ENCODE results near the gene FGGY.

FGGY gene

DNA sequence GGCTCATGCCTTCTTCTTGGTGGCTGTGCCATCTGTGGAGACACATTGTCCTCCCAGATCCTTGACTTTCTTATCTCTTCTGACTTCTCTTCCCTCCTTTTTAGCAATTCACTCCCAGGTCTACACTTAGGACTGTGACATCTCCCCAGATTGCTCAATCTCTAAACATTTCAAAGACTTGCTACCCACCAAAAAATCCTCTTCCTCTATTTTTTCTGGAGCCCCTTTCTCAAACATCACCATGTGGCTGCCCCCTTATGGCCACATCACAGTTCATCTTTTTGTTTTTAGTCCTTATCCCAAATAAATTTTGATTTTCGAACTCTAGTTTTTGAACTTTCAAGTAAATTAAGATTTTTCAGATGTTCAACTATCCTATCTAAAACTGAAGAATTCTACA is 369.2 kb downstream of the FGGY start:
- DNase-seq: no peak

DNA sequence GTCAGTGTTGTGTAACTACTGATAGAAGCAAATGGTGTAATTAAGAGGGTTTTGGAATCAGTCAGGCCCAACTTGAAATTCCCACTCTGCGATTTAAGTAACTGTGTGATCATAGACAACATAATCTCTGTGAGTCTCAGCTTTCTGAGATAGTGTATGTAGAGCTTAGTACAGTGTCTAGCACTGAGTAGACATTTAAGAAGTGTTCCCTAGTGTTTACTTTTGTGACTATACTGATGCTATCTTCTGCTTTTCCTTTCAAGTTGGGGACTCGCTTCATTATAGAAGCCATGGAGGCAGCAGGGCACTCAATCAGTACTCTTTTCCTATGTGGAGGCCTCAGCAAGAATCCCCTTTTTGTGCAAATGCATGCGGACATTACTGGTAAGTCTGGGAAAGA is 370.1 kb downstream of the FGGY start:
- no peak for DNase-seq

DNA sequence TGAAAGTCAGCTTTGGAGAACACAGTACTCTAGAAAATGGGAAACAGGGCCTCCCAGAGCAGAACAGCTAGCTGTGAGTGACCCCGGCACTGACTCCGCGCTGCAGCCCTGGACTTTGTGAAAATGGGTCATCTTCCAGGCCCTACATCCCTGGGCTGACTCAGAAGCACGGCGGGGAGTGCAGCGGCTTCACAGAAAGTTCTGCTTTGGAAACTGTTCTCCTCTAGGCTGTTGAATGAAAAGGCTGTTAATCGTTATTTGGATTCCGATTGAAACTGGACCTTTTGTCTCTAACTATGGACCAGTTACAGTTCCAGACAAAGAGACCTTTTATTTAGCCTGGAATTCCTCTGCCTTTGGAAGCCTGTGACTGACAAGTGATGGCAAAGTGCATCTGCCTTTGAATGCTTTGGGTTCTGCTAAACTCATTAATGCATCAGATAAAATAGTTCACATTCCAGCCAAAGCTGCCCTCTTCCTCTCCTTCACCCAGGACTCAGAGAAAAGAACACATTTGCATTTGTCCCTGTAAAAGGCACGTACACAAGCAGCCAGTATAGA is 372.9 kb downstream of the FGGY start:
- no peak for DNase-seq

DNA sequence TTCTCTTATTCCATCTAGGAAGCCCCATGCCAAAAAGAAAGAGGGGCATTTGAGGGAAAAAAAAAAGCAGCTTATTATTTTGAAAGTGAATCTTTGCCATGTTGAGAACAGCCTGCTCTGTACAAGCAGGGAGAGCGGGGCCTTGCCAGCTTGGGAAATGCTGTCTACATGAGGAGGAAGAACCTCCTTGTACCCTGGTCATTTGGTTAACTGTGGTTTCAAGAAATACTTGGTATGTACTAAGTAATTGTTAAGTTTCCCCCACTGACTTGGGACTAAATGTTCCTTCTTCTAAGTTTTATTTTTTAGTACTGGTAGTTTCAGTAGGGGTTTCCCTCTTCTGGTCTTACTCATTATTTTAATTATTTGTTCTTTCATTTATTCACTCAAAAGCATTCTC is 373.8 kb downstream of the FGGY start:
- no peak for DNase-seq

DNA sequence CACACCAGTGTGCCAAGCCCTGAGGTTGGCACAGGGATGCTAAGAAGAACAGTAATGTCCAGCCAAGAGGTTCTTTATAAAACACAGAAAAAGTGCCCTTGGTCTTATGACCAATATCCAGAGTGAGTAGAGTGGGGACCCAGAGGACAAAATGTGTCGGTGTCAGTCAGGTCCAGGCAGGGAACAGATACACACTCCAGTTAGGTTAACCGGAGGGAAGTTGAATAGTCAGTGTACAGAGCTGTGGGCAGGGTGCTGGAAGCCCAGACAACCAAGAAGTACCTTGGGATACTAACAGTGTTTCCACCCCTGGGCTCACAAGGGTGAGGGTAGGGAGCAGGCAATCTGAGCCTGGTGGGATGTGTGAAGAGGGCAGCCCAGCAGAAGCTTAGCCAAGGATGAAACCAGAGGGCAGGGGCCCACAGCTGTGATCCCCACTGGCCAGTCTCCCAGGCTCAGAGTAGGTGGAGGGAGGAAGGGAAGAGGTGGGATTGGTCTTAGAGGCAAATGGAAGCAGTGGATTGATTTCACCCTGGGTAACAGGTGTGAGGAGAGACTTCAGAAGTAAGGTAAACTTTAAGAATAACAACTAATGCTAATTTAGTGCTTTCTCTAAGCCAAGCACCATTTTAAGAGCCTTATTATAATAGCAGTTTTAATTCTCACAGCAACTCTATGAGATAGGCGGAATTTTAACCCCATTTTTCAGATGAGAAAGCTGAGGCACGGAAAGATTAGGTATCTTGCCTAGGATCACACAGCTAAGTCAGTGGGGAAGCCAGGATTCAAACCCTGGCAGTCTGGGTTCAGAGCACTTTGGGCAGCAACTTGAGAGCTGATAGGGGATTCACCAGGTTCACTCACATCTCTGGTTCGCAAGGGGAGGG is 374.4 kb downstream of the FGGY start:
- DNase-seq: no peak

DNA sequence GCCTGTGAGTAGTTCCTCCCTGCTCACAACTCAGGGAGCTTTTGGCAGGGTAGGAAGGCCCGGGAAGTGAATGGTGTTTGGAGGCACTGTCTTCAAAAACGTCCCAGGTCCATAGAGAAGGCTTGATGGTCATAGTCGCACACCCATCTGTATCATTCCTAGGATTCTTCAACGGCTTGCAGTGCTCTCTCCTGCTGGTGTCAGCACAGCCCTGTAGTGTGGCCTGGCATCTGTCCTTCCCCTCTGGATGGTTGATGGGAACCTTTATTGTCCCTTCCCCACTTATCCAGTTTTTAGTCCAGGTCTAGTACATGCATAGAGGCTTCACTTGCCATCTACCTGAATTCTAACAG is 375.0 kb downstream of the FGGY start:
- no peak for DNase-seq

DNA sequence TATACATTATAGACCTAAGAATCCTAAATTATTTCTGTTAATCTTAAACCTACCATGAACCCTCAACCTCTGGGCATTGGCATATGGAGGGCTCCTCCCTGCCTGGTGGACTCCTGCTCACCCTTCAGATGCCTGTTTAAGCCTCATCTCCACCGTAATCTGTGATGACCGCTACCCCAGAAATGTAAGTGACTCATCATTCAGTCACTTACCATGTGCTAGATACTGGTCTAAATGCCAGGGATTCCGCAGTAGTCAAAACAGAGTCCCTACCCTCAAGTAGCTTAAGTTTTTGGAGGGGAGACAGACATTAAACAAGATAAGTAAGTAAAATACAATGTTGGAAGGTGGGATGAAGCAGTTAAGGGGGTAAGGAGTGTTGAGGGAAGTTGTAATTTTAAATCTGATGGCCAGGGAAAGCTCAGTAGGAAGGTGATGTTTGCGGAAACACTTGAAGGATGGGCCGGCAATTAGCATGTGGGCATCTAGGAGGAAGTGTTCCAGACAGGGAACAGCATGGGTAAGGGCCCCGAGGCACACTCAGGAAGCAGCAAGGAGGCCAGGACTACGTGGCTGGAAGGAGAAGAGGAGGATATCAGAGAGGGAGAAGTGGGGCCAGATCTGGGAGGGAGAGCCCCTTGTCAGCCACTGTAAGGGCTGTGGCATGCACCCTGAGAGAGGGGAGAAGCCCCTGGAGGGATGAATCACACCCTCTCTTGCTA is 376.1 kb downstream of the FGGY start:
- no peak for DNase-seq

DNA sequence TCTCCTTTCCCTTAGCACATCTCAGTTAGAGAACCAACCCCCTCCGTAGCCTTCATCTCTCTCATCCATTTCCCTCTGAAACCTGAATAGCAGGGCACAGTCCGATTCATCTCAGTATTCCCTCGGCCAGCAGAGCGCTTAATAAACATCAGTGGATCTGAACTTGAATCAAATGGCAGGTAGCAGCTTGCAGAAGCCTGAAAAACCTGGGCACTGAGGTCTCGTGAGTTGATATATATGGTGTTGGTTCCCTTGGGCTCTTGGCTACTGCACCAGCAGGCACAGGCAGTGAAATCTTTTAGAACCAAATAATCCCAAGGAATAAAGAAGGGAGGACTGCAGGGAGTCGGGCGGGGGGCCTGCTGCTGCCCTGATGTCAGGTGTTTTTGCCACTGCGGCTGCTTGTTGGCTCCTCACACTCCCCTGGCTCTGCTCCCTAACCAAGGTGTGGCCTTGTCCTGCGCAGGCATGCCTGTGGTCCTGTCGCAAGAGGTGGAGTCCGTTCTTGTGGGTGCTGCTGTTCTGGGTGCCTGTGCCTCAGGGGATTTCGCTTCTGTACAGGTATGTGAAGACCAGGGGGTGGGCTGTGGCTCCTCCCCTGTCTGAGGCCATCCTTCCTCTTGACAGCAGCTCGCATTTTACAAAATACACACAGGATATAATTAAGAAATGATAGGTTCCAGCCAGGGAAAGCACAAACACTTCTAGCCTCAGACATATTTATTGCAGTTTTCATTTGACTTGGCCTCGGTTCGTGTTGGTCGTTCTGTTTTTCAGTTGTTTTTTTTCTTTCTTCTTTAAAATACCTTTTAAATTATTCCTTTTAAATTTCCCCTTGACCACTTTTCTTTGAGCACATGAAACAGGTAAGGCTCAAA is 376.9 kb downstream of the FGGY start:
- DNase-seq: no peak

DNA sequence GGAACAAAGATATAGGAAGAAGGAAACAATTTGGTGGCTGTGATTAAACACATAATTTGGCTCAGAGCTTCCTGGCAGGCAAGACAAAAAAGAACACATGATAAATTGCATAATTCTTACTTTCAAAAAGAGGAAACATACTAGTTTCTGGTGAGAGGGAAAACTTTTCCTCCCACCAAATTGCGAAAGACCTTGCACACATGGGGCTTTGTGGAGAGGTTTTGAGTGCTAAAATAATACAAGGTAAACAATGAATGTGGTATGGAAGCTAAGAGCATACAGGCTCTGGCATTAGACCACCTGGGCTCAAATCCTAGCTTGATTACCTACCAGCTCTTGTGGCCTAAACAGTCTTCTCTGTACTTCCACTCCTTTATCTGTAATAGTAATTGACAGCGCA is 377.7 kb downstream of the FGGY start:
- DNase-seq: no peak

DNA sequence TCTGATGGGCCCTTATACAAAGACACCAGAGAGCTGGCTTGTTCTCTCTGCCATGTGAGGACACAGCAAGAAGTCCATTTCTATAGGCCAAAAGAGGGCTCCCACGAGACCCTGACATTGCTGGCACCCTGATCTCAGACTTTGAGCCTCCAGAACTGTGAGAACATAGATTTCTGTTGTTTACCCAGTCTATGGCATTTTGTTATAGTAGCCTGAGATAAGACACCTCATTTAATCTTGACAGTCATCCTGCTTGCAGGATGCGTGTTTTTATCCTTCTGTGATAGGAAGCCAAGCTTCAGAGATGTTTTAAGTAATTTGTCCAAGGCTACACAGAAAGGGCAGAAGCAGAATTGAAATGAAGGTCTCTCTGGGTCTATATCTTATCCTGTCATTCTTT is 379.0 kb downstream of the FGGY start:
- no peak for DNase-seq

DNA sequence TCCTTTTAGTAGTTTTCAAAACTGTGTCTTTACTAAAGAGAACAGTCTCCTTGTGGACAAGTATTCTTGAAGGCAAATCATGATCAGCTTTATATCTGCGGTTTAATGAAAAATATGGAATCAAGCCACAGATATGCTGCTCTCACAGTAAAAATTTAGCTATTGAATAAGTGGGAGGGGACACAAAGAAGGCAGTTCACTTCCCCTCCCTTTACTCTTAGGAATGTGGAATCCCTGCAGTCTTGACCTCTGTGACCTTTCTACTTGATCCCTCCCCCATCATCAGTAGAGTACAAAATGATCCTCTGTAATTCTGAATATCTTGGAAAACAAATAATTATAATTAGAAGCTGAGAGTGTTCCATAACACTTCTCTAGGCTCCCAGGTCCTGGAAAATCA is 381.1 kb downstream of the FGGY start:
- DNase-seq: no peak

DNA sequence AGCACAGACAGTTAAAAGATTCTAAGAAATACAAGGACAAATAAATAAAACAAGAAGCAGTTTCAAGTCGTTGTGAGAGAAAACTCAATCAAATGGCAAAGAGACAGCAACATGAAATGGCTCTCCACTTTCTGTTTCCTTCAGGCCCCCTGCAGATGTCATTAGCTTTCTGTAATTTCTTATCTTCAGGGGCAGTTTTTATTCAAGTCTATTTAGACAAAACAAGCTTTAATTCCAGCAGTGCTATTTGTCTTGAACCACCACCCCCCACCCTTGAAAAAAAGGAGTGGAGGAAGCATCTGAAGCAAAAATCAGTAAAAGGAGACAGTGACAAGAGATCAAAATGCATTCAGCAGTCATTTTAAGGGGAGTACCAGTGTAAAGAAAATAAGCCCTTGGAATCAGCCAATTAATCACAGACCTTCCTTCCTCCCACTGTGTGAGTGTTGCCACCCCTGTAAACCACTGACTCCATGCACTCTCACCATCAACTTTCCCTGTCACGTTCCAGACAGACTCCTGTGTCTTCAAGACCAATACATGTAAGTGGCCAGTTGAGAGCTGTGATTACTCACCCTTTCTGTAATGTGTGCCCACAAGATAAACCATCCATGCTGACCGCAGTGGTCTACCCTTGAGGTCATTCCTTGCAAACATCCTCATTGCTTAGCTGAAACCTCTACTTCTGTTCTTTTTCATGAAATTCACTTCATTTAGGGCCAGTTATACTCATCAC is 381.8 kb downstream of the FGGY start:
- DNase-seq: no peak

DNA sequence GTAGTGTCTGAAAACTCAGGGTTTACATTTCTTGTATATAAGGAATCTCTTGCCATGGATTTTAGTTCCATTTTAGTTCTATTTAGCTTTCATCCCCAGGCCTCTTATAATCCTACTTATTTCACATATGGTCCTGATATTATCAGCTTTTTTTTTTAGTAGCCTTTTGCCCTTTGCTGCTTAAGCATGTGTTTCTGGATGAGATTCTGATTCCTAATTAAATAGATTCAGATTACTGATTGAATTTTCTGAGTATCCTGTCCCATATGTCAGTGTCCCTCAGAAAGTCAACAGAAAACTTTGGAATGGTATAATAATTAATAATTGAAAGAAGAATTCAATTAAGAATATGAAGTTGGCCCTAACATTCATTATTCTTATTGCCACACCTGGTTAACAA is 383.1 kb downstream of the FGGY start:
- DNase-seq: no peak

DNA sequence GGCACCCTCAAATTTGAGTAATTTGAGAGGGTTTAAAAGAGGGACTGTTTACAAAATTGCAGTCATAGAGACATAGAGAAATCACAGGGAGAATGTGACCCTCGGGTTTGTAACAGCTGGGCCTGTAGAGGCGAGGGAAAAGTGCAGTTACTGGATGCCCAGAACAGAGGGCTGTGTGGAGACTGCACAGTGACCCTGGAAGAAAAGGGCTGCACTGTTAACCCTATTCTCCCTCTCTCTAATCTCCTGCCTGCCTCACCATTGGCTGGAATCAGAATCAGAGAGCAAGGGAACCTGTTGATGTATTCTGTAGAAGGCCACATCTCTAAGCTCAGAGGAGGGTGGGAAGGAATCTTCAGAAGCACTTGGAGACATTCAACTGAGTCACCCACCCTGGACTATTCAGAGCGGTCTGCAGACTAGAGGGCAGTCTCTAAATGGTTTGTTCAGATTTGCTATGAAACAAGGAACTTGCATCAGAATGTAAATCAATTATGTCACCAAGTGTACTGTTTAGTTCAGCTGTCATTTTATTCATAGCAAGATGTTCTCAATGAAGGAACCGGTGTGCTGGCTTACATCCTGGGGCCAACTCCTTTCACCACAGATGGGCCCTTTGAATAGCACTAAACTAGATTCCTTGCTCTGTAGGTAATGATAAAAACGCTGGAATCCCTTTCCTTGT is 385.6 kb downstream of the FGGY start:
- no peak for DNase-seq

DNA sequence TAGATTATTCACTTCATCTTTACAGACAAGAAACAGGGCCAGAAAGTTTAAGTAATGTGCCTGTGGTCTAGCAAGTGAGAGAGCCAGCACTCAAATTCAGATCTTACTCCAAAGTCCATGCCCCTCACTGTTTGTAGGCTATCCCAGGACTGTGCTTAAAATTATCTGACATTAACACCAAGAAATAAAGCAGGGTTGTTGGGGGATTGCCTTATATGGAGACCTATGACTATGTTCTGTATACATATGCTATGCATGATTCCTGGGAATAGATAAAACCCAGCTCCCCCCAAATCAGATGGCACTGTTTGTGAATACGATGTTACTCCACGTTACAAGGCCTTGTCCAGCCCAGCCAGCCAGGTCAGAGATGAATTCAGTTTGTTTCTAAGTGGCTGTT is 386.3 kb downstream of the FGGY start:
- no peak for DNase-seq

DNA sequence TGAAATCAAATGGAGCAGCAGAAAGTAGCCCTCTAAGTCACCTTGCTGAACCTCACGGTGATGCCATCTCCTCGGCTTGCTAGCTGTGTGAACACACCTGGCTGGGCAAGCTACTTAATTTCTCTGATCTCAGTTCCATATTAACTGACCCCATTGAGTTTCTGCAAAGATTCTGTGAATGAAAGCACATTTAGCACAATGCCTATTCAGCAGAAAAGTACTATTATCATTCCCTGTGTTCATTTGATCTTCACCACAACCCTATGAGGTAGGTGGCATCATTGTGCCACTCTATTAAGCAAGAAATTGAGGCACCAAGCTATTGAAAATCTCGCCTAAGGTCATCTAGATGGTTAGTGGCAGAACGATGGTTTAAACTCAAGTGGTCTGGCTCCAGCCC is 387.8 kb downstream of the FGGY start:
- no peak for DNase-seq

DNA sequence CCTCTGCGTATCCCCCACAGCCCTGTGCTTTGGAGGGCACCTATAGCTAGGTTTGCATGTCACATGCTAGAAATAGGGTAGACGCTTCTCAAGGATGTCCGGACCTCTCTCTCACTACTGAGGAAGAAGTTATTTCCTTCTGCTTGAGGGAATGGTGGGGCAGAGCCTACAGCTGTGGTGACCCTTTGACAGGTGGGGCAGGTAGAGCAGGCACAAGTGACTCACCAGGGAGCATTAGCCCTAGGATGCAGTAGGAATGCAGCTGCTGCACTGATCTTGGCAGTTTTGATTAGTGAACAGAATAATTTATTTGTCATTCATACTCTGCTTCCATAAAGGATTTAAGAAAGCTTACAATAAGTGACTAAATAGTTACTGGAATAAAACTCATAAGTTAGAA is 388.2 kb downstream of the FGGY start:
- no peak for DNase-seq

DNA sequence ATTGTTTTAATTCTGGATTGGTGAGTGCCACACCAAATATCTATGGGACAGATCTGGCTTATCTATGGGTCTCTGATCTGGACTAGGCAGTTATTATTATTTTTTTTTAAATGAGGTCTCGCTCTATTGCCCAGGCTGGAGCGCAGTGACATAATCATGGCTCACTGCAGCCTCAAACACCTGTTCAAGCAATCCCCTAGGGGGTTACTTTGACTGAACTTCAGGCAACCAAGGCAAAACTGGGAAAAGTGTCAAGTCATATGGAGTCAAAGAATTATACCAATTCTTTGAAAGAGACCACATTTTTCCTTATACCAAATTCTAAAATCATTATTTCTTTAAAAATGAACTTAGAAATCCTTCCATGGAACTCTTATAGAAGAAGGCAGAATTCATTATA is 388.8 kb downstream of the FGGY start:
- DNase-seq: no peak

DNA sequence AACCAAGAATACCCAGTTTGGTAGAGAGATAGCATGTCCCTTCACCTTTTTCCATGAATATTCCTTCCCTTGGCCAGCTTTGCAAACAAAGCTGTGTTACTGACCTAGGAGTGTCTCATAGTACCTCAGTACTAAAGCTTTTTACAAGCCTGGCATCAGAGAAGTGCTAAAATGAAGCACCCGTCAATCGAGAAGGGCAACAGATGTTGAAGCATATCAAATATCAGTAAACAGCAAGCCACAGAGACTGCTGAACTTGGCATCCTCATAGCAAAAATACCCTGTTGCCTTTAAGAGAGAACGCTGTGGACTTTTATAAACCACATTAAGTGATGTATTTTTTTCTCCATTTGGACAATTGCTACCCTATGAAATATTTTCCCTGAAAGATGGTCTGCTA is 389.3 kb downstream of the FGGY start:
- DNase-seq: no peak

DNA sequence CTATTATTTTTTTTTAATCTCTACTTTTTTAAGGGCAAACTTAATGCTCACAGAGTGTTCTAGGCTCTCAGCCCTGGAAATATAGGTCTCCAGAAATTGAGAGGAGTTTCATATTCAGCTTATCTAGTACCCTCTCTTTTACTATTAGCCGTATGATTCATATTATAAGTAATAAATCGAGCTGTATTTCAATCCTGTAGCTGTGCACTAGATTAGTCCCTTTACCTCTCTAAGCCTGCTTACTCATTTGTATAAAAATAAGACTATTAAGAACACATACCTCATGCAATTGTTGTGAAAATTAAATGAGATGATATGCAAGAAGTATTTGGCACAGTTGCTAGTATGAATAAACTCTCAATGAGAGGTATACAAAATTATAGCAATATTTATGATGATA is 389.7 kb downstream of the FGGY start:
- no peak for DNase-seq

DNA sequence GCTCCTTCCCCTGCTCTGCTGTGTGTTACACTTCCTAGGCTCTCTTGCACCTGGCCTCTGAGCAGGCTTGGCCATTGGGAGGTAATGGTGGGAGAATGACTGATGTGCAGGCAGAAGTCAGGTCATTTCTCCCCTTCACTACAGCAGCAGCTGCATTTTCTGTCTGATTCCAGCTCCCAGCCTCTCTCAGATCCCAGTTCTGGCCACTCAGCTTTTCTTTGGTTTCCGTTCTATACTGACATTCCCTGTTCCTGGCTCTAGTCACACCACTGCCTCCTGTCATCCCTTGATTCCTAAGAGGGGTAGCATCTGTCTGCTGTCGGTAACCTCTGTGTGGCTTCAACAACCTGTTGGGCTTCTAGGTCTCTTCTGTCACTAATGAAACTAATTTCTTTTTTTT is 390.2 kb downstream of the FGGY start:
- no peak for DNase-seq

DNA sequence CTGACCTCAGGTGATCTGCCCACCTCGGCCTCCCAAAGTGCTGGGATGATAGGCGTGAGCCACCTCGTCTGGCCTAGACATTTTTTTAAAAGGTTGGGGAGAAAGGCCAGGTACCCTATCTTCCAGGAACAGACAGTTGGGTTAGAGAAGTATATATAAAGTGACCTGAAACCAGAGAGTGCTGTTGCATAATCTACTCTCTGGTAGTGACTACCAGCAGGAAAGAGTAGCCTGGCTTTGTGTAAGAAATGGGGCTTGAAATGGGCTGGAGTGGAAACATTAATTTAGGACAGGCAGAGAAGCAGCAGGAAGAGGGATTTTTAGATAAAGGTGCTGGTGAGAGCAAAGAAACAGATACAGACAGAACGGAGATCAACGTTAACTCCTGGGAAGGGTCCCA is 392.1 kb downstream of the FGGY start:
- no peak for DNase-seq
